Embryonic facial prominence (tissue), 1 donor: ENCODE data around the gene ARHGEF19.
A peak's percentile ranks its signal among the peaks of the same experiment; 100 is the strongest.
"Not testable (repeated sequence)": the region's sequence is repeated elsewhere in the genome, so short reads cannot be mapped to it uniquely, and the experiment has no call there.

Experiments
- DNase-seq: peaks from one replicate; pipeline ENCODE4 v3.0.0-alpha.2; 2016; ENCODE audit errors: extremely low spot score

Gene ARHGEF19

GRCh38 chr1:16183179-16183578 is 29.3 kb downstream of the ARHGEF19 start:
- no peak for DNase-seq

GRCh38 chr1:16181887-16182719 is 30.3 kb downstream of the ARHGEF19 start:
- no peak for DNase-seq

- no peak for DNase-seq
Observed at GRCh38 chr1:16180291-16180824, 32.1 kb downstream of the ARHGEF19 start.

- no peak for DNase-seq
Observed at GRCh38 chr1:16178596-16179497, 33.6 kb downstream of the ARHGEF19 start.

- DNase-seq, result no peak
Observed at GRCh38 chr1:16177306-16177705, 35.1 kb downstream of the ARHGEF19 start.

GRCh38 chr1:16176653-16177052 is 35.8 kb downstream of the ARHGEF19 start:
- no peak for DNase-seq

GRCh38 chr1:16175610-16176553 is 36.6 kb downstream of the ARHGEF19 start:
- peak; percentile 81 for DNase-seq

GRCh38 chr1:16174886-16175598 is 37.4 kb downstream of the ARHGEF19 start:
- no peak for DNase-seq

- DNase-seq, result no peak
Observed at GRCh38 chr1:16174261-16174868, 38.1 kb downstream of the ARHGEF19 start.

- no peak for DNase-seq
Observed at GRCh38 chr1:16173447-16174260, 38.8 kb downstream of the ARHGEF19 start.

- DNase-seq, result no peak
Observed at GRCh38 chr1:16172964-16173446, 39.4 kb downstream of the ARHGEF19 start.

GRCh38 chr1:16172218-16172830 is 40.1 kb downstream of the ARHGEF19 start:
- DNase-seq, result no peak

- DNase-seq, result no peak
Observed at GRCh38 chr1:16171314-16172151, 40.9 kb downstream of the ARHGEF19 start.

GRCh38 chr1:16170283-16170673 is 42.2 kb downstream of the ARHGEF19 start:
- no peak for DNase-seq

- DNase-seq, result no peak
Observed at GRCh38 chr1:16168622-16169360, 43.7 kb downstream of the ARHGEF19 start.

GRCh38 chr1:16168144-16168495 is 44.3 kb downstream of the ARHGEF19 start:
- not testable (repeated sequence) for DNase-seq
